ENCODE results near the gene VANGL2. TPM values are rescaled to one million over a fixed set of nuclear protein-coding genes. Genes with fewer than 3 reads are reported as not detected.

Gene VANGL2
- total RNA-seq, 1 donor from 2014 or later = 2.1 TPM

DNA sequence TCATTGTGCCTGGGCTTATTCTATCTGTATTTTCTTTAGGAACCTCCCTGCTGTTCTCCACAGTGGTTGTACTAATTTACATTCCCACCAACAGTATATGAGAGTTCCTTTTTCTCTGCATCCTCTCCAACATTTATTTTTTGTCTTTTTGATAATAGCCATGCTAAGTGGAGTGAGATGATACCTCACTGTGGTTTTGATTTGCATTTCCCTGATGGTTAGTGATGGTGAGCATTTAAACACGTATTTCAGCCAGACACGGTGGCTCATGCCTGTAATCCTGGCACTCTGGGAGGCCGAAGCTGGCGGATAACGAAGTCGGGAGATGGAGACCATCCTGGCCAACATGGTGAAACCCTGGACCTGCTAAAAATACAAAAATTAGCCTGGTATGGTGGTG is 64.8 kb downstream of the VANGL2 start:
- DNase-seq = no peak
- TF ChIP-seq, protein P1, sequence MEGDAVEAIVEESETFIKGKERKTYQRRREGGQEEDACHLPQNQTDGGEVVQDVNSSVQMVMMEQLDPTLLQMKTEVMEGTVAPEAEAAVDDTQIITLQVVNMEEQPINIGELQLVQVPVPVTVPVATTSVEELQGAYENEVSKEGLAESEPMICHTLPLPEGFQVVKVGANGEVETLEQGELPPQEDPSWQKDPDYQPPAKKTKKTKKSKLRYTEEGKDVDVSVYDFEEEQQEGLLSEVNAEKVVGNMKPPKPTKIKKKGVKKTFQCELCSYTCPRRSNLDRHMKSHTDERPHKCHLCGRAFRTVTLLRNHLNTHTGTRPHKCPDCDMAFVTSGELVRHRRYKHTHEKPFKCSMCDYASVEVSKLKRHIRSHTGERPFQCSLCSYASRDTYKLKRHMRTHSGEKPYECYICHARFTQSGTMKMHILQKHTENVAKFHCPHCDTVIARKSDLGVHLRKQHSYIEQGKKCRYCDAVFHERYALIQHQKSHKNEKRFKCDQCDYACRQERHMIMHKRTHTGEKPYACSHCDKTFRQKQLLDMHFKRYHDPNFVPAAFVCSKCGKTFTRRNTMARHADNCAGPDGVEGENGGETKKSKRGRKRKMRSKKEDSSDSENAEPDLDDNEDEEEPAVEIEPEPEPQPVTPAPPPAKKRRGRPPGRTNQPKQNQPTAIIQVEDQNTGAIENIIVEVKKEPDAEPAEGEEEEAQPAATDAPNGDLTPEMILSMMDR (IDR thresholded peaks at IDR 0.05; ENCODE audit: borderline replicate concordance) = no peak
- intact Hi-C loops (cut with micrococcal nuclease) = no loop called here

DNA sequence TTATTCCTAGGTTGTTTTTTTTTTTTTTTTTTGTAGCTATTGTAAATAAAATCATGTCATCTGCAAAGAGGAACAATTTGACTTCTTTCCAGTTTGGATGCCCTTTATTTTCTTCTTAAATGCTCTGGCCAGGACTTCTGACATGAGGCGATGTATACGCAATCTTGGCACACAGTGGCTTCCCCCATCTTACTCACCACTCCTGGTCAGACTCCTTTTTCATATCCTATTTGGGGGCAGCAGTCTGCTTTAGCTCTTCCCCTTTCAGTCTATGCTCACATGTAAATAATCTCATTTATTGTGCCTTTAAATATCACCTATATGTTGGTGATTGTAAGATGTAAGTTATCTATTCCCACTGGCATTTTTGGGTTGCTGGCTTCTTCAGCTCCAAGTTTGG is 66.6 kb downstream of the VANGL2 start:
- TF ChIP-seq, protein P1 (IDR thresholded peaks at IDR 0.05; ENCODE audit: borderline replicate concordance) = no peak
- Histone ChIP-seq H3K9me3 (replicated peaks) (no peaks in the 10 kb centered on the region), H3K4me3 (no peak overlapping the region), H3K36me3 (no peaks in the 10 kb centered on the region), H3K27me3 (ENCODE audit: low read depth) (peaks cover 11% of the 10 kb centered on the region), H3K4me1 (no peaks in the 10 kb centered on the region), H3K27ac (replicated peaks) (no peak overlapping the region)
- intact Hi-C loops (cut with micrococcal nuclease) = no loop called here
- no peak for DNase-seq

More for the DNA sequence above, 64.8 kb downstream of the VANGL2 start:
- H3K9me3 ChIP-seq (replicated peaks) = no peaks in the 10 kb centered on the region
- H3K36me3 ChIP-seq = no peaks in the 10 kb centered on the region
- H3K27me3 ChIP-seq (ENCODE audit: low read depth) = peaks cover 6% of the 10 kb centered on the region
- H3K4me1 ChIP-seq = no peaks in the 10 kb centered on the region
- no peak overlapping the region for H3K27ac ChIP-seq (replicated peaks)
- H3K4me3 ChIP-seq = no peak overlapping the region

DNA sequence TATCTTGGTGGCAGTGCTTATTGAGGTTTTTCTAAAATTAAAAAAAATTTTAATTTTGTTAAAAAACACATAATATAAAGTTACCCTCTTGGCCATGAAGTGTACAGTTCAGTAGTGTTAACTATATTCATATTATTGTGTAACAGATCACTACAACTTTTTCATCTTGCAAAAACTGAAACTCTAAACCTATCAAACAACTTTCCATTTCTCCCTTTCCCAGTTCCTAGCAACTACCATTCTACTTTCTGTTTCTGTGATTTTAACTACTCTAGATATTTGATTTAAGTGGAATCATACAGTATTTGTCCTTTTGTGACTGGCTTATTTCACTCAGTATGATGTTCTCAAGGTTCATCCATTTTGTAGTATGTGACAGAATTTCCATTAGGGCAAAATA is 67.2 kb downstream of the VANGL2 start:
- Histone ChIP-seq H3K36me3 (no peaks in the 10 kb centered on the region), H3K27me3 (ENCODE audit: low read depth) (peaks cover 15% of the 10 kb centered on the region), H3K27ac (replicated peaks) (no peak overlapping the region), H3K9me3 (replicated peaks) (no peaks in the 10 kb centered on the region), H3K4me1 (no peaks in the 10 kb centered on the region), H3K4me3 (no peak overlapping the region)
- intact Hi-C loops (cut with micrococcal nuclease) = no loop called here
- DNase-seq = no peak
- TF ChIP-seq, protein P1 (IDR thresholded peaks at IDR 0.05; ENCODE audit: borderline replicate concordance) = no peak

DNA sequence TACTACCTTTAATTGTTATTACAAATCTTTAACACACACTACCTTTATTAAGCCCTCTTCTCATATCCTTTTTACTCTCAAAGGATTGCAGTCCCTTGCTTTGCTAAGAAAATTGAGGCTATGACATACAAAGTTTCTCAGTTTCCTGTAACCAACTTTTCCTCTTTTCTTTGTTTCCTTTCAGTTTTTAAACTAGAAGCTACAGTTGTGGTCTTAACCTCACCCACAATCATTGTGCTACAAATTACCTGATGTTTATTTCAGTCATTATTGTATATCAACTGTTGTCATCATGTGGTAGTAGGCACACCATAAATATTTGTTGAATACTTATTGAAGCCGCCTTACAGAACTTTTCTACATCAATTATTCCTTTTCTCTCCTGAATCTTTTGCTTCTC is 70.9 kb downstream of the VANGL2 start:
- Histone ChIP-seq H3K36me3 (no peaks in the 10 kb centered on the region), H3K27me3 (ENCODE audit: low read depth) (peaks cover 15% of the 10 kb centered on the region), H3K27ac (replicated peaks) (no peak overlapping the region), H3K4me3 (no peak overlapping the region), H3K4me1 (no peaks in the 10 kb centered on the region), H3K9me3 (replicated peaks) (no peaks in the 10 kb centered on the region)
- intact Hi-C loops (cut with micrococcal nuclease) = no loop called here
- no peak for DNase-seq
- TF ChIP-seq, protein P1 (IDR thresholded peaks at IDR 0.05; ENCODE audit: borderline replicate concordance) = no peak

DNA sequence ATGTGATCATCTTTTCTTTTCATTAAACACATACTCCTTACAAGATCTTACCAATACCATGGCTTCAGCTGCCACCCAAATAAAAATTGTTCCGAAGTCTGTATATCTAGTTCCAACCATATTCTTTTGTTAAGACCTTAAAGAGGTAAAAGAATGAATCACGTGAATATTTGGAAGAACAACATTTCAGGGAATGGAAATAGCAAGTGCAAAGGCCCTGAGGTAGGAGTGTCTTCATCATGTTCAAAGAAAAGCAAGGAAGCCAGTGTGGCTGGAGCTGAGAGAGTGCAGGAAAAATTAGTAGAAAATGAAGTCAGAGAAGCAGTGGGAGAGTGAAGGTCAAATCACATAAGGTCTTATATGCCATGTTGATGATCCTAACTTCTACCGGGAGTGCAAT is 71.7 kb downstream of the VANGL2 start:
- intact Hi-C loops (cut with micrococcal nuclease) = no loop called here
- Histone ChIP-seq H3K27me3 (ENCODE audit: low read depth) (peaks cover 15% of the 10 kb centered on the region), H3K4me1 (no peaks in the 10 kb centered on the region), H3K4me3 (no peak overlapping the region), H3K27ac (replicated peaks) (no peak overlapping the region), H3K36me3 (no peaks in the 10 kb centered on the region), H3K9me3 (replicated peaks) (no peaks in the 10 kb centered on the region)
- TF ChIP-seq, protein P1 (IDR thresholded peaks at IDR 0.05; ENCODE audit: borderline replicate concordance) = no peak
- DNase-seq = no peak
